Keratinocyte (primary cell): ENCODE data around the gene MEAK7. TPM values are rescaled to one million over a fixed set of nuclear protein-coding genes. Genes with fewer than 3 reads are reported as not detected.

ENCODE experiments used
- DNase-seq: peaks from one replicate; pipeline ENCODE4 v3.0.0-alpha.2; 2011; ENCODE audit warnings: low read depth, missing footprints, low spot score
- FAIRE-seq: peaks from 2 replicates; lab custom pipeline; 2011; peaks lifted over from hg19 to GRCh38; lab: Jason Lieb, UNC
- H2AFZ ChIP-seq: 2 replicates; pipeline ENCODE4 v1.6.0; 2012; ENCODE audit warnings: low read length, control low read depth, inconsistent platforms; ENCODE audit not compliant: control insufficient read depth
- H3K27ac ChIP-seq: 2 replicates; pipeline ENCODE4 v1.5.1; 2011; ENCODE audit warnings: low read length; ENCODE audit not compliant: control insufficient read depth, insufficient read depth
- H3K27me3 ChIP-seq: 3 replicates; pipeline ENCODE4 v1.6.0; 2011; ENCODE audit warnings: low read length; ENCODE audit not compliant: control insufficient read depth, insufficient read depth; ENCODE audit errors: extremely low read depth
- H3K36me3 ChIP-seq, 2 experiments: 2 replicates in 1 of 2; 3 replicates in 1 of 2; pipeline ENCODE4 v1.5.1; 2011; ENCODE audit warnings: low read length in 2 of 2, mild to moderate bottlenecking in 1 of 2; ENCODE audit not compliant: control insufficient read depth in 2 of 2, insufficient read depth in 2 of 2; ENCODE audit errors: extremely low read depth in 1 of 2
- H3K4me1 ChIP-seq: 3 replicates; pipeline ENCODE4 v1.5.1; 2011; ENCODE audit warnings: low read length; ENCODE audit not compliant: control insufficient read depth, insufficient read depth; ENCODE audit errors: extremely low read depth
- H3K4me2 ChIP-seq: 3 replicates; pipeline ENCODE4 v1.6.0; 2011; ENCODE audit warnings: low read depth, low read length; ENCODE audit not compliant: control insufficient read depth, insufficient read depth; ENCODE audit errors: extremely low read depth
- H3K4me3 ChIP-seq, 3 experiments: fragments of 200-600 bp in 1 of 3; sonication (generic) in 1 of 3; 2 replicates in 2 of 3; 3 replicates in 1 of 3; pipeline ENCODE4 v1.5.1; 2011 to 2016; ENCODE audit warnings: low read length in 3 of 3, mild to moderate bottlenecking in 3 of 3, control low read depth in 2 of 3, inconsistent platforms in 1 of 3, low read depth in 1 of 3, mixed read lengths in 1 of 3, mixed run types in 1 of 3, moderate library complexity in 1 of 3; ENCODE audit not compliant: control insufficient read depth in 2 of 3, insufficient read depth in 2 of 3; ENCODE audit errors: extremely low read depth in 1 of 3
- H3K79me2 ChIP-seq: 2 replicates; pipeline ENCODE4 v1.6.0; 2012; ENCODE audit warnings: low read length; ENCODE audit not compliant: control insufficient read depth, insufficient read depth
- H3K9ac ChIP-seq: 3 replicates; pipeline ENCODE4 v1.6.0; 2011; ENCODE audit warnings: low read length; ENCODE audit not compliant: control insufficient read depth, insufficient read depth; ENCODE audit errors: extremely low read depth
- H3K9me1 ChIP-seq: 3 replicates; pipeline ENCODE4 v1.6.0; 2011; ENCODE audit warnings: low read length; ENCODE audit not compliant: control insufficient read depth, insufficient read depth; ENCODE audit errors: extremely low read depth
- H3K9me3 ChIP-seq: 2 replicates; pipeline ENCODE4 v1.5.1; 2012; ENCODE audit warnings: low read depth, low read length; ENCODE audit not compliant: control insufficient read depth
- H4K20me1 ChIP-seq: 3 replicates; pipeline ENCODE4 v1.6.0; 2011; ENCODE audit warnings: low read length; ENCODE audit not compliant: control insufficient read depth, insufficient read depth; ENCODE audit errors: extremely low read depth
- EZH2 ChIP-seq: IDR thresholded peaks from one replicate; pipeline ENCODE4 v1.6.1; 2012; ENCODE audit warnings: inconsistent platforms, mild to moderate bottlenecking, low read length, moderate library complexity
- dilution Hi-C: fragments of 300-500 bp; cut with MboI; formaldehyde crosslinking; loops from one replicate; pipeline ENCODE4 v1.7.0; 2020; ENCODE audit warnings: low sequenced_read_pairs; ENCODE audit not compliant: extremely low pct_ligation_motif_present
- polyA plus RNA-seq, 5 experiments: library from polyadenylated mRNA; depleted of rRNA in 3 of 5; stranded (reverse) in 3 of 5; stranded (forward) in 1 of 5; unstranded in 1 of 5; fragments of >200 nt; gene quantifications; 1 replicate in 1 of 5; 2 replicates in 3 of 5; 3 replicates in 1 of 5; pipeline versions ENCODE4 v1.2.1 to v1.2.3, GENCODE V29; 2011 to 2012; ENCODE audit warnings: missing spikeins in 2 of 5, low read depth in 1 of 5, low replicate concordance in 1 of 5
- TF ChIP-seq, protein P1 (sequence below), 3 experiments: IDR thresholded peaks in 1 of 3; conservative IDR thresholded peaks in 1 of 3; optimal IDR thresholded peaks in 1 of 3; 2 replicates in 2 of 3; 3 replicates in 1 of 3; pipeline versions ENCODE3 to v1.5.1; 2011; ENCODE audit warnings: low read length in 3 of 3, mild to moderate bottlenecking in 3 of 3, moderate library complexity in 2 of 3, control low read depth in 1 of 3, inconsistent platforms in 1 of 3; ENCODE audit not compliant: insufficient read depth in 2 of 3; ENCODE audit errors: extremely low read depth in 1 of 3

The MEAK7 gene
- polyA plus RNA-seq, 1 donor (not counting 4 experiments of a cell fraction or from before 2014, with no cell fraction given): 81.0 TPM

DNA sequence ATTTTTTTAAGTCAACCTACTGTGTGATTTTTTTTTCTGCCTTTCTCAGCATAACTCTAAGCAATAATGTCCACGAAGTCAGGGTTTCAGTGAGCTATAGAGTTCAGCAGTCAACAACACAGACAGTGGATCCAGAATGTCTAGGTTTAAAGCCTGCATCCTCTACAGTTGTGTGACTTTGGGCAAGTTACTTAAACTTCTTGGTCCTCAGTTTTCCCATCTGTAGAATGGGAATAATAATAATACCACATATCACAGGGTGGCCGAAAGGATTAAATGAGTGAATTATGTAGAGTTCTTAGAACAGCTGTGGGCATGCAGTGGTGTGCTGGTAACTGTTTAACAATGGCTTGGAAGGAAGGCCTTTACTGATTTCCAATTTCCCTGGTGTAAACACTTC lies 38.8 kb upstream of the MEAK7 start:
- Histone ChIP-seq H3K9me3 (no peaks in the 10 kb centered on the region), H3K9me1 (no peaks in the 10 kb centered on the region), H3K27ac (no peak overlapping the region), H3K4me1 (no peaks in the 10 kb centered on the region), H2AFZ (no peak overlapping the region), H3K36me3 (no peaks in the 10 kb centered on the region), H4K20me1 (no peaks in the 10 kb centered on the region), H3K27me3 (peaks cover 6% of the 10 kb centered on the region), H3K4me3 (no peak overlapping the region), H3K9ac (no peak overlapping the region), H3K79me2 (no peaks in the 10 kb centered on the region), H3K4me2 (no peak overlapping the region)
- TF ChIP-seq, protein P1, sequence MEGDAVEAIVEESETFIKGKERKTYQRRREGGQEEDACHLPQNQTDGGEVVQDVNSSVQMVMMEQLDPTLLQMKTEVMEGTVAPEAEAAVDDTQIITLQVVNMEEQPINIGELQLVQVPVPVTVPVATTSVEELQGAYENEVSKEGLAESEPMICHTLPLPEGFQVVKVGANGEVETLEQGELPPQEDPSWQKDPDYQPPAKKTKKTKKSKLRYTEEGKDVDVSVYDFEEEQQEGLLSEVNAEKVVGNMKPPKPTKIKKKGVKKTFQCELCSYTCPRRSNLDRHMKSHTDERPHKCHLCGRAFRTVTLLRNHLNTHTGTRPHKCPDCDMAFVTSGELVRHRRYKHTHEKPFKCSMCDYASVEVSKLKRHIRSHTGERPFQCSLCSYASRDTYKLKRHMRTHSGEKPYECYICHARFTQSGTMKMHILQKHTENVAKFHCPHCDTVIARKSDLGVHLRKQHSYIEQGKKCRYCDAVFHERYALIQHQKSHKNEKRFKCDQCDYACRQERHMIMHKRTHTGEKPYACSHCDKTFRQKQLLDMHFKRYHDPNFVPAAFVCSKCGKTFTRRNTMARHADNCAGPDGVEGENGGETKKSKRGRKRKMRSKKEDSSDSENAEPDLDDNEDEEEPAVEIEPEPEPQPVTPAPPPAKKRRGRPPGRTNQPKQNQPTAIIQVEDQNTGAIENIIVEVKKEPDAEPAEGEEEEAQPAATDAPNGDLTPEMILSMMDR (optimal IDR thresholded peaks at IDR 0.05 in 1 of 3, IDR thresholded peaks at IDR 0.05 in 1 of 3, conservative IDR thresholded peaks at IDR 0.05 in 1 of 3; ENCODE audit: extremely low read depth in 1 of 3, insufficient read depth in 2 of 3, low read length in 3 of 3): no peak
- TF ChIP-seq EZH2: no peak
- FAIRE-seq (no peak), DNase-seq (no peak)
- dilution Hi-C loops: no loop called here

DNA sequence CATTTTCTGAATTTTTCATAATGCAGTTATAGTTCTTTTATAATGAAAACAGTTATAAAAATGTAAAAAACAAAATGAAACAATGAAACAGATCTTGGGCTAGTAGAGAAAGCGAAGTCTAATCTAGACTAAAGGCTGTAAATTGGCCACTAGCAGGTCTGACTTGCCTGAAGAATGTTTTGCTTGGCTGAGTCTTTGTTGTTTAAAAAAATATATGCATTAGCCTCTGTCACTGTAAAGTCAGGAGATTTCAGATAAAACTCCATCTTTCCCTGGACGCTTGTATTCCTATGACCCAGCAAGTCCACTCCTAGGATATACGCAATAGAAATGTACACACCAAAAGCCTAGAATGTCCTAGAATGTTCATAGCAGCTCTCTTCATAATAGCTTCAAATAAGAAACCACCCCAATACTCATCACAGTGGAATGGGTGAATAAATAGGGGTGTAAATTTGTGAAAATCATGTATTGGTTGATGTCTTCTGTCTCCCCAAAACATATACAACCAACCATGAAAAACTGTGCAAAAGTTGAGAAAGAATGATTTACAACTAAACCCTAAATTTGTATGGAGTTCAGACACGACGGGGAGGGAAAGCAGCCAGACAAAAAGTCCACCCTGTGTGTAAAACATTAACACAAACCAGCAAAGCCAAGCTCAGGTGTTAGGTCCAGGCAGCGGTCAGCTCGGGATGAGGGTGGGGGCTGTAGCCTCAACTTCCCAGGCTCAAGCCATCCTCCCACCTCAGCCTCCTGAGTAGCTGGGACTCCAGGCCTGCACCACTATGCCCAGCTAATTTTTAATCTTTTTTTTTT lies 37.7 kb upstream of the MEAK7 start:
- Histone ChIP-seq H3K36me3 (no peaks in the 10 kb centered on the region), H3K4me1 (no peaks in the 10 kb centered on the region), H3K9ac (no peak overlapping the region), H3K9me1 (no peaks in the 10 kb centered on the region), H3K27ac (no peak overlapping the region), H3K27me3 (peaks cover 6% of the 10 kb centered on the region), H2AFZ (no peak overlapping the region), H4K20me1 (no peaks in the 10 kb centered on the region), H3K9me3 (no peaks in the 10 kb centered on the region), H3K4me2 (no peak overlapping the region), H3K4me3 (no peak overlapping the region), H3K79me2 (no peaks in the 10 kb centered on the region)
- dilution Hi-C loops: no loop called here
- DNase-seq: no peak
- TF ChIP-seq, protein P1 (optimal IDR thresholded peaks at IDR 0.05 in 1 of 3, IDR thresholded peaks at IDR 0.05 in 1 of 3, conservative IDR thresholded peaks at IDR 0.05 in 1 of 3; ENCODE audit: extremely low read depth in 1 of 3, insufficient read depth in 2 of 3, low read length in 3 of 3): no peak
- no peak for FAIRE-seq
